Cardiac muscle cell (in vitro differentiated cells and primary cell): ENCODE measurements around the gene AVPR1B. TPM values are rescaled to one million over a fixed set of nuclear protein-coding genes. Genes with fewer than 3 reads are reported as not detected.

Source experiments
- DNase-seq, 2 donors: peaks; one replicate each; pipeline versions ENCODE4 v3.0.0 to v3.0.0-alpha.2; 2010 to 2017; ENCODE audit warnings: low read depth in 1 of 2, low spot score in 1 of 2
- H3K27ac ChIP-seq: fragments of 200-600 bp; sonication (generic); 2 replicates; pipeline ENCODE4 v1.5.1; 2016
- H3K27me3 ChIP-seq: fragments of 200-600 bp; sonication (generic); 2 replicates; pipeline ENCODE4 v1.6.0; 2016; ENCODE audit warnings: control low read depth
- H3K36me3 ChIP-seq: fragments of 200-600 bp; sonication (generic); 2 replicates; pipeline ENCODE4 v1.5.1; 2016; ENCODE audit warnings: control low read depth
- H3K4me1 ChIP-seq: fragments of 200-600 bp; sonication (generic); 2 replicates; pipeline ENCODE4 v1.8.1; 2017; ENCODE audit warnings: low read depth, mild to moderate bottlenecking, mixed run types
- H3K4me3 ChIP-seq: fragments of 200-600 bp; sonication (generic); 2 replicates; pipeline ENCODE4 v1.5.1; 2016; ENCODE audit warnings: mild to moderate bottlenecking
- H3K9me3 ChIP-seq: fragments of 200-600 bp; sonication (generic); 2 replicates; pipeline ENCODE4 v1.5.1; 2017; ENCODE audit warnings: low read depth, mild to moderate bottlenecking, control low read depth
- CTCF ChIP-seq: IDR thresholded peaks from 2 replicates; pipeline ENCODE4 v1.5.1; 2012; ENCODE audit warnings: low read depth, mild to moderate bottlenecking, low read length
- polyA plus RNA-seq: library from polyadenylated mRNA; unstranded; fragments of >200 nt; fragmentation: Nextera tagmentation; extraction: Ambion mirVana; gene quantifications from 2 replicates; pipeline ENCODE4 v1.2.1, GENCODE V29; 2016
- total RNA-seq: library from RNA; depleted of rRNA; stranded (reverse); fragments of >200 nt; gene quantifications from 2 replicates; pipeline ENCODE4 v1.2.3, GENCODE V29; 2016

AVPR1B gene
- total and polyA plus RNA-seq, 2 experiments from 2014 or later = 0.10 to 2.3 TPM

- TF ChIP-seq CTCF = no peak
- no peaks in the 10 kb centered on the region for H3K9me3 ChIP-seq
- peak in 1 of 2 donors; percentile 85 for DNase-seq
Observed at GRCh38 chr1:206100226-206100815, 16.9 kb downstream of the AVPR1B start.

GRCh38 chr1:206098242-206098919, 18.8 kb downstream of the AVPR1B start:
- no peak for TF ChIP-seq CTCF
- Histone ChIP-seq H3K4me3 (no peak overlapping the region), H3K27me3 (no peaks in the 10 kb centered on the region), H3K4me1 (peaks cover 64% of the 10 kb centered on the region), H3K27ac (peak overlapping the region; percentile 91), H3K9me3 (no peaks in the 10 kb centered on the region), H3K36me3 (no peaks in the 10 kb centered on the region)
- no peak for DNase-seq

More at GRCh38 chr1:206100226-206100815, 16.9 kb downstream of the AVPR1B start:
- Histone ChIP-seq H3K27me3 (no peaks in the 10 kb centered on the region), H3K4me3 (no peak overlapping the region), H3K36me3 (no peaks in the 10 kb centered on the region), H3K4me1 (peaks cover 62% of the 10 kb centered on the region), H3K27ac (peak overlapping the region; percentile 91)

GRCh38 chr1:206097381-206097780, 19.8 kb downstream of the AVPR1B start:
- Histone ChIP-seq H3K4me1 (peaks cover 59% of the 10 kb centered on the region), H3K9me3 (no peaks in the 10 kb centered on the region), H3K4me3 (no peak overlapping the region), H3K36me3 (no peaks in the 10 kb centered on the region), H3K27ac (no peak overlapping the region), H3K27me3 (no peaks in the 10 kb centered on the region)
- DNase-seq = no peak
- TF ChIP-seq CTCF = no peak

GRCh38 chr1:206094024-206094423, 23.2 kb downstream of the AVPR1B start:
- Histone ChIP-seq H3K4me3 (no peak overlapping the region), H3K27ac (peak overlapping the region; percentile 49), H3K27me3 (no peaks in the 10 kb centered on the region), H3K4me1 (peaks cover 26% of the 10 kb centered on the region), H3K9me3 (no peaks in the 10 kb centered on the region), H3K36me3 (no peaks in the 10 kb centered on the region)
- no peak for TF ChIP-seq CTCF
- no peak for DNase-seq

- DNase-seq = no peak
- no peak overlapping the region for H3K27ac ChIP-seq
- no peak for TF ChIP-seq CTCF
- no peaks in the 10 kb centered on the region for H3K27me3 ChIP-seq
- no peaks in the 10 kb centered on the region for H3K36me3 ChIP-seq
- peaks cover 8% of the 10 kb centered on the region for H3K4me1 ChIP-seq
- no peaks in the 10 kb centered on the region for H3K9me3 ChIP-seq
- H3K4me3 ChIP-seq = no peak overlapping the region
Observed at GRCh38 chr1:206089341-206089740, 27.8 kb downstream of the AVPR1B start.
